ENCODE data around the gene SORCS2.

- TF ChIP-seq, protein P1, sequence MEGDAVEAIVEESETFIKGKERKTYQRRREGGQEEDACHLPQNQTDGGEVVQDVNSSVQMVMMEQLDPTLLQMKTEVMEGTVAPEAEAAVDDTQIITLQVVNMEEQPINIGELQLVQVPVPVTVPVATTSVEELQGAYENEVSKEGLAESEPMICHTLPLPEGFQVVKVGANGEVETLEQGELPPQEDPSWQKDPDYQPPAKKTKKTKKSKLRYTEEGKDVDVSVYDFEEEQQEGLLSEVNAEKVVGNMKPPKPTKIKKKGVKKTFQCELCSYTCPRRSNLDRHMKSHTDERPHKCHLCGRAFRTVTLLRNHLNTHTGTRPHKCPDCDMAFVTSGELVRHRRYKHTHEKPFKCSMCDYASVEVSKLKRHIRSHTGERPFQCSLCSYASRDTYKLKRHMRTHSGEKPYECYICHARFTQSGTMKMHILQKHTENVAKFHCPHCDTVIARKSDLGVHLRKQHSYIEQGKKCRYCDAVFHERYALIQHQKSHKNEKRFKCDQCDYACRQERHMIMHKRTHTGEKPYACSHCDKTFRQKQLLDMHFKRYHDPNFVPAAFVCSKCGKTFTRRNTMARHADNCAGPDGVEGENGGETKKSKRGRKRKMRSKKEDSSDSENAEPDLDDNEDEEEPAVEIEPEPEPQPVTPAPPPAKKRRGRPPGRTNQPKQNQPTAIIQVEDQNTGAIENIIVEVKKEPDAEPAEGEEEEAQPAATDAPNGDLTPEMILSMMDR (conservative IDR thresholded peaks at IDR 0.05; ENCODE audit: low read depth, low read length) = no peak
- TF ChIP-seq EZH2 (IDR thresholded peaks at IDR 0.05; ENCODE audit: borderline replicate concordance, low read depth, low read length, poor library complexity, severe bottlenecking) = no peak
Observed at GRCh38 chr4:7358100-7358735, 165.9 kb downstream of the SORCS2 start.

Data from A673 (cell line).